ENCODE measurements around the gene GNL2.

GRCh38 chr1:37634992-37635902 lies 39.5 kb upstream of the GNL2 start:
- TF ChIP-seq, protein P1, sequence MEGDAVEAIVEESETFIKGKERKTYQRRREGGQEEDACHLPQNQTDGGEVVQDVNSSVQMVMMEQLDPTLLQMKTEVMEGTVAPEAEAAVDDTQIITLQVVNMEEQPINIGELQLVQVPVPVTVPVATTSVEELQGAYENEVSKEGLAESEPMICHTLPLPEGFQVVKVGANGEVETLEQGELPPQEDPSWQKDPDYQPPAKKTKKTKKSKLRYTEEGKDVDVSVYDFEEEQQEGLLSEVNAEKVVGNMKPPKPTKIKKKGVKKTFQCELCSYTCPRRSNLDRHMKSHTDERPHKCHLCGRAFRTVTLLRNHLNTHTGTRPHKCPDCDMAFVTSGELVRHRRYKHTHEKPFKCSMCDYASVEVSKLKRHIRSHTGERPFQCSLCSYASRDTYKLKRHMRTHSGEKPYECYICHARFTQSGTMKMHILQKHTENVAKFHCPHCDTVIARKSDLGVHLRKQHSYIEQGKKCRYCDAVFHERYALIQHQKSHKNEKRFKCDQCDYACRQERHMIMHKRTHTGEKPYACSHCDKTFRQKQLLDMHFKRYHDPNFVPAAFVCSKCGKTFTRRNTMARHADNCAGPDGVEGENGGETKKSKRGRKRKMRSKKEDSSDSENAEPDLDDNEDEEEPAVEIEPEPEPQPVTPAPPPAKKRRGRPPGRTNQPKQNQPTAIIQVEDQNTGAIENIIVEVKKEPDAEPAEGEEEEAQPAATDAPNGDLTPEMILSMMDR (IDR thresholded peaks at IDR 0.05) = no peak
- no peak for TF ChIP-seq EZH2 (IDR thresholded peaks at IDR 0.05; ENCODE audit: borderline replicate concordance, insufficient read depth, low read depth, low read length, poor library complexity, severe bottlenecking)
